ENCODE data around the gene NT5M. TPM values are rescaled to one million over a fixed set of nuclear protein-coding genes. Genes with fewer than 3 reads are reported as not detected.
A peak's percentile ranks its signal among the peaks of the same experiment; 100 is the strongest.

The NT5M gene
- total RNA-seq, 1 donor from 2014 or later = 3.2 TPM

DNA sequence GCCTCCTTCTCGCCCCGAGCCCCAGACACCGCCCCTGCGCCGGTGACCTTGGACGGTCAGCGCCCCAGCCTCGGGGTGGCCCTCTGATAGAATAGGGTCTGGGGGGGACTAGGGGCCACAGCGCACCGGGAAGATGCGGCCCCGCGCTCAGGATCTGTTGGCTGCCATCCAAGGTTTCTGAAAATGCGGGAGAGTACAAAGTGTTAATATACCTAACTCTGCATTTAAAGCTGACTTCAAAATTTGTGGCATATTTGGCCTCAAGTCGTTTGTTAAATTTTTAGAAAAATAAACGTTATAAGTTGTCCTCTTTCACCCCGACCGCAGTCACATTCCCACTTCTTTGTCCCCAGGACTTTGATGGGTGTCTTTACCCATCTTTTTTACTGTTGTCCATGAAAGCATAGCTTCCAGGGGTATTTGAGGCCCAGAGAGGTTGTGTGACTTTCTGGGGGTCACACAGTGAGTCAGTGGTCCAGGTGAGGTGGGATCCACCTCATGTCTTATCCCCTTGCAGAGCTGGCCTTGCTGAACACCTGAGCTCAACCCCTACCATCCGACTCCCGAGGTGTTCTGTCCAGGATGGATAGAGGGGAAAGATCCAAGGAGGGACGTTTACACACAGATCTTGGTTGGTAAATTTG, 796 bp downstream of the NT5M start:
- TF ChIP-seq POLR2AphosphoS5 (IDR thresholded peaks at IDR 0.05; ENCODE audit: insufficient read depth in 1 of 2, low read depth in 1 of 2) (no peak), POLR2A (IDR thresholded peaks at IDR 0.05) (no peak)
- TF ChIP-seq, protein P1, sequence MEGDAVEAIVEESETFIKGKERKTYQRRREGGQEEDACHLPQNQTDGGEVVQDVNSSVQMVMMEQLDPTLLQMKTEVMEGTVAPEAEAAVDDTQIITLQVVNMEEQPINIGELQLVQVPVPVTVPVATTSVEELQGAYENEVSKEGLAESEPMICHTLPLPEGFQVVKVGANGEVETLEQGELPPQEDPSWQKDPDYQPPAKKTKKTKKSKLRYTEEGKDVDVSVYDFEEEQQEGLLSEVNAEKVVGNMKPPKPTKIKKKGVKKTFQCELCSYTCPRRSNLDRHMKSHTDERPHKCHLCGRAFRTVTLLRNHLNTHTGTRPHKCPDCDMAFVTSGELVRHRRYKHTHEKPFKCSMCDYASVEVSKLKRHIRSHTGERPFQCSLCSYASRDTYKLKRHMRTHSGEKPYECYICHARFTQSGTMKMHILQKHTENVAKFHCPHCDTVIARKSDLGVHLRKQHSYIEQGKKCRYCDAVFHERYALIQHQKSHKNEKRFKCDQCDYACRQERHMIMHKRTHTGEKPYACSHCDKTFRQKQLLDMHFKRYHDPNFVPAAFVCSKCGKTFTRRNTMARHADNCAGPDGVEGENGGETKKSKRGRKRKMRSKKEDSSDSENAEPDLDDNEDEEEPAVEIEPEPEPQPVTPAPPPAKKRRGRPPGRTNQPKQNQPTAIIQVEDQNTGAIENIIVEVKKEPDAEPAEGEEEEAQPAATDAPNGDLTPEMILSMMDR (IDR thresholded peaks at IDR 0.05) = no peak
- H3K4me3 ChIP-seq = peak overlapping the region; percentile 60 to 76
- no peaks in the 10 kb centered on the region for H3K36me3 ChIP-seq
- H3K9me3 ChIP-seq = no peaks in the 10 kb centered on the region
- intact Hi-C loops (cut with DNase I) = loop anchor here (10.0 kb wide), 1 partner anchor 571 kb away; no protein-coding TSS in a partner anchor
- peak overlapping the region; percentile 77 for H3K27ac ChIP-seq
- no peaks in the 10 kb centered on the region for H3K27me3 ChIP-seq
- peaks cover 15% of the 10 kb centered on the region for H3K4me1 ChIP-seq
- no peak for DNase-seq (ENCODE audit: extremely low spot score in 2 of 2)

DNA sequence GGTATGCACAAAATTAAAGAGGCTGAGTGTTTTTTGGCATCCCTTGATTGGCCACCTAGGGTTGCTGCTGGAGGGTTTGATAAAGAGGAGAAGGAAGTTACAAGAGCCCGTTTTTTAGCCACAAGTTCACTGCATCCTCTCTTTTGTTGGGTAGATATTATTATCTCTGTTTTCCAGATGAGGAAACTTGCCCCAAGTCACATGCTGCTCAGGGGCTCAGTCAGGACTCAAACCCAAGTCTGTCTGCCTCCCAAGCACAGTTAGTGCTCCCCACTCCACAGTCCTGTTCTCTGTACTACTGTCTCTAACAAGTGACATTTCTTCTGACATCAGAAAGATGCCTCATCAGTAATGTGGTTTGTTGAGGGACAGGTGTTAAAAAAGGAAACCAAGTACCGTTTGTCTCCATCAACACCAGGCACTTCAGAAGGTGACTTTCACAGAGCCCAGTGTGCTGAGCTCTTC, 1.4 kb downstream of the NT5M start:
- Histone ChIP-seq H3K27ac (no peak overlapping the region), H3K27me3 (no peaks in the 10 kb centered on the region), H3K36me3 (no peaks in the 10 kb centered on the region), H3K4me3 (peak overlapping the region in 1 of 2 donors; percentile 76), H3K4me1 (peaks cover 15% of the 10 kb centered on the region), H3K9me3 (no peaks in the 10 kb centered on the region)
- no peak for TF ChIP-seq POLR2A (IDR thresholded peaks at IDR 0.05)
- TF ChIP-seq, protein P1 (IDR thresholded peaks at IDR 0.05) = no peak
- no peak for TF ChIP-seq POLR2AphosphoS5 (IDR thresholded peaks at IDR 0.05; ENCODE audit: insufficient read depth in 1 of 2, low read depth in 1 of 2)
- DNase-seq (ENCODE audit: extremely low spot score in 2 of 2) = no peak
- intact Hi-C loops (cut with DNase I) = loop anchor here (10.0 kb wide), 1 partner anchor 570 kb away; no protein-coding TSS in a partner anchor

DNA sequence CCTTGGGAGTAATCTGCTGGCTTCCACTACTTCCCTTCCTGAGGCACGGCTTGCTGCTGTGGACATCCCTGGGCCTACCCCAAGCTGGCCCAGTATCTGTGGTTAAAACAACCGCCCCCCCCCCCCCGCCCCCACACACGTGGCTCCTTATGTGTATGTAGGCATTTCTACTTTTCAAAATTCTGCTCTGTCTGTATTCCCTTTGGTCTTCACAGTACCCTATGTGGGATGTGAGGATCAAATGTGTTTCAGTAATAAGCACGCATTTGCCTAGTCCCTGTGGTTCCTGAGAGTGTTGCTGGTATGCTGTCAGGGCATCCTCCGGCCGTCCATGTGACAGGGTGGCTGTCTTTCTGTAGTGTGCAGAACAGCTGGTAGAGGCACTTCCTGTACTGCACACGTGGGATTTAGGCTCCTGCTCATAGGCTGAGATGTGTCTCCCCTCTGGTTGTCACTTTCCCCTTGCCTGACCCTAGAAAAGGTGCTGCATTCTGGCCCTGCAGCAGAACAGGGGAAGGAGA, 2.2 kb downstream of the NT5M start:
- no peak for DNase-seq (ENCODE audit: extremely low spot score in 2 of 2)
- TF ChIP-seq, protein P1 (IDR thresholded peaks at IDR 0.05) = no peak
- TF ChIP-seq POLR2A (IDR thresholded peaks at IDR 0.05) = no peak
- no peak for TF ChIP-seq POLR2AphosphoS5 (IDR thresholded peaks at IDR 0.05; ENCODE audit: insufficient read depth in 1 of 2, low read depth in 1 of 2)
- Histone ChIP-seq H3K36me3 (no peaks in the 10 kb centered on the region), H3K9me3 (no peaks in the 10 kb centered on the region), H3K4me1 (peaks cover 13% of the 10 kb centered on the region), H3K27me3 (no peaks in the 10 kb centered on the region), H3K27ac (no peak overlapping the region), H3K4me3 (no peak overlapping the region)
- intact Hi-C loops (cut with DNase I) = loop anchor here (10.0 kb wide), 1 partner anchor 569 kb away; no protein-coding TSS in a partner anchor

DNA sequence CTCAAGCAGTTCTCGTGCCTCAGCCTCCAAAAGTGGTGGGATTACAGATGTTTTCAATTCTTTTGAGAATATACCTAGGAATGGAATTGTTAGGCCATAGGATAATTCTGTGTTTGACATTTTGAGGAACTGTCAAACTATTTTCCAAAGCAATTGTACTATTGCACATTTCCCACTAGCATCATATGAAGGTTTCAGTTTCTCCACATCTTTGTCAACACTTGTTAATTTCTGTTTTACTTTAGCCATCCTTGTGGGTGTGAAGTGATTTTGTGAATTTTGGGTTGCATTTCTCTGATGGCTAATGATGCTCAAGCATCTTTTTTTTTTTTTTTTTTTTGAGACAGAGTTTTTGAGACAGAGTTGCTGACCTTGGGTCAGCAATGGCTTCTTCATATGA, 6.2 kb downstream of the NT5M start:
- peaks cover 2% of the 10 kb centered on the region for H3K4me1 ChIP-seq
- no peaks in the 10 kb centered on the region for H3K36me3 ChIP-seq
- H3K27me3 ChIP-seq = no peaks in the 10 kb centered on the region
- H3K9me3 ChIP-seq = no peaks in the 10 kb centered on the region
- H3K4me3 ChIP-seq = no peak overlapping the region
- H3K27ac ChIP-seq = no peak overlapping the region
- no peak for DNase-seq (ENCODE audit: extremely low spot score in 2 of 2)
- TF ChIP-seq POLR2A (IDR thresholded peaks at IDR 0.05) (no peak), POLR2AphosphoS5 (IDR thresholded peaks at IDR 0.05; ENCODE audit: insufficient read depth in 1 of 2, low read depth in 1 of 2) (no peak)
- TF ChIP-seq, protein P1 (IDR thresholded peaks at IDR 0.05) = no peak
- intact Hi-C loops (cut with DNase I) = loop anchor here (10.0 kb wide), 1 partner anchor 565 kb away; no protein-coding TSS in a partner anchor
